ENCODE results near the gene PRR18.

PRR18 gene

GRCh38 chr6:166313255-166314070 is 5.3 kb upstream of the PRR18 start:
- DNase-seq (ENCODE audit: low read depth) = peak; percentile 22
- TF ChIP-seq, protein P1, sequence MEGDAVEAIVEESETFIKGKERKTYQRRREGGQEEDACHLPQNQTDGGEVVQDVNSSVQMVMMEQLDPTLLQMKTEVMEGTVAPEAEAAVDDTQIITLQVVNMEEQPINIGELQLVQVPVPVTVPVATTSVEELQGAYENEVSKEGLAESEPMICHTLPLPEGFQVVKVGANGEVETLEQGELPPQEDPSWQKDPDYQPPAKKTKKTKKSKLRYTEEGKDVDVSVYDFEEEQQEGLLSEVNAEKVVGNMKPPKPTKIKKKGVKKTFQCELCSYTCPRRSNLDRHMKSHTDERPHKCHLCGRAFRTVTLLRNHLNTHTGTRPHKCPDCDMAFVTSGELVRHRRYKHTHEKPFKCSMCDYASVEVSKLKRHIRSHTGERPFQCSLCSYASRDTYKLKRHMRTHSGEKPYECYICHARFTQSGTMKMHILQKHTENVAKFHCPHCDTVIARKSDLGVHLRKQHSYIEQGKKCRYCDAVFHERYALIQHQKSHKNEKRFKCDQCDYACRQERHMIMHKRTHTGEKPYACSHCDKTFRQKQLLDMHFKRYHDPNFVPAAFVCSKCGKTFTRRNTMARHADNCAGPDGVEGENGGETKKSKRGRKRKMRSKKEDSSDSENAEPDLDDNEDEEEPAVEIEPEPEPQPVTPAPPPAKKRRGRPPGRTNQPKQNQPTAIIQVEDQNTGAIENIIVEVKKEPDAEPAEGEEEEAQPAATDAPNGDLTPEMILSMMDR (conservative IDR thresholded peaks at IDR 0.05; ENCODE audit: control insufficient read depth, insufficient read depth, low read depth, low read length) = peak; percentile 49
- H3K4me3 ChIP-seq (ENCODE audit: control insufficient read depth, low read depth, low read length) = no peak overlapping the region

DNA sequence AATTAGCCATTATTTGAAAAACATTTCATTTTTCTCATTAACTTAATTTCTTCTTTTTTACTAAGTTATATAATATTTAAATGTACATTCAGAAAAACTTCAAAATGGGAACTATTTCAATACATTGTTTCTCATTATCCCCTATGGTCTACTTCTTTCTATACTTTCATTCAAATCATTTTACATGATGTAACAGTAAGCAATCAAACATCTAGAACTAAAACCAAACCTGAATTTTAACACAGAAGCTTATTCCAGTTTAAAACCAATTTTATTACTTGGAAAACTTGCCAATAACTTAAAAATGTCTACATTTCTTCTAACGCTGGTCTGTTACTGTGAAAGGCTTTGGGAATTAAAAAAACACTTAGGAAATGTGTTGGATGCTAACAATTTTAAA is 4.6 kb upstream of the PRR18 start:
- H3K4me3 ChIP-seq (ENCODE audit: control insufficient read depth, low read depth, low read length) = no peak overlapping the region
- DNase-seq (ENCODE audit: low read depth) = no peak
- TF ChIP-seq, protein P1 (conservative IDR thresholded peaks at IDR 0.05; ENCODE audit: control insufficient read depth, insufficient read depth, low read depth, low read length) = no peak

DNA sequence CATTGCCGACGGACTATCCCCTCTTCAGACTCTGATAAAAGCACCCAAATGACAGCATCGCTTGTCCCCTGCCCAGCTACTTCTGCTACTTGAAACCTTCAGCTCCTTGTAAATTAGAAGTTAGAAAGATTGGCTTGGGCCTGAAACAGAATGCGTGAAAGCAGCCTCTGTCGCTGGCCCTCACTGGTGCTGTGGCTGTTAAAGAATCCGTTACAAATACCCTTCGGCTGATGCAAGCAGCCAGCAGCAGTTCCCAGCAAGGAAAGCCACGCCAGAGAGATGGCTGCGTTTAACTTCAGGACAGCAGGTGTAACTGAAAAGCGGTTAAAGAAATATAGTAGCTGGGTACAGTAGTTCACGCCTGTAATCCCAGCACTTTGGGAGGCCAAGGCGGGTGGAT is 2.4 kb upstream of the PRR18 start:
- no peak for DNase-seq (ENCODE audit: low read depth)
- no peak overlapping the region for H3K4me3 ChIP-seq (ENCODE audit: control insufficient read depth, low read depth, low read length)
- TF ChIP-seq, protein P1 (conservative IDR thresholded peaks at IDR 0.05; ENCODE audit: control insufficient read depth, insufficient read depth, low read depth, low read length) = no peak

DNA sequence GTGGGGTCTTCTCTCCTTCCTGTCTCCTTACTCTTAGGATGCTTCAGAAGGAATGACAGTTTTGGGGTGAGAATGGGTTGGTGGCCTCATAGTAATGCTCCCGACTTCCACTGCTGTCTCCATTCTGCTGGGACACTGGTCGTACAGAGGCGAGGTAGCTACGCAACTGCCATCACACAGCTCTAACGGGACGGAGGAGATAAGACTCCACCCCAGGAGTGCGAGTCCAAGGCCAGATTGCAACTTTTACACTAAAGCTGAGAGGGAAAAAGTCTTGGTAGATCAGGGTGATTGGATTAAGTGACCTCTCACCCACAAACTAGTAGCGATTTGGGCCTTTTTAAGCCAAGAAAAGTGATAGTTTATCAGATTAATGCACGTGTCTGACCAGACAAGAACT is 1.8 kb upstream of the PRR18 start:
- DNase-seq (ENCODE audit: low read depth) = no peak
- TF ChIP-seq, protein P1 (conservative IDR thresholded peaks at IDR 0.05; ENCODE audit: control insufficient read depth, insufficient read depth, low read depth, low read length) = no peak
- no peak overlapping the region for H3K4me3 ChIP-seq (ENCODE audit: control insufficient read depth, low read depth, low read length)

DNA sequence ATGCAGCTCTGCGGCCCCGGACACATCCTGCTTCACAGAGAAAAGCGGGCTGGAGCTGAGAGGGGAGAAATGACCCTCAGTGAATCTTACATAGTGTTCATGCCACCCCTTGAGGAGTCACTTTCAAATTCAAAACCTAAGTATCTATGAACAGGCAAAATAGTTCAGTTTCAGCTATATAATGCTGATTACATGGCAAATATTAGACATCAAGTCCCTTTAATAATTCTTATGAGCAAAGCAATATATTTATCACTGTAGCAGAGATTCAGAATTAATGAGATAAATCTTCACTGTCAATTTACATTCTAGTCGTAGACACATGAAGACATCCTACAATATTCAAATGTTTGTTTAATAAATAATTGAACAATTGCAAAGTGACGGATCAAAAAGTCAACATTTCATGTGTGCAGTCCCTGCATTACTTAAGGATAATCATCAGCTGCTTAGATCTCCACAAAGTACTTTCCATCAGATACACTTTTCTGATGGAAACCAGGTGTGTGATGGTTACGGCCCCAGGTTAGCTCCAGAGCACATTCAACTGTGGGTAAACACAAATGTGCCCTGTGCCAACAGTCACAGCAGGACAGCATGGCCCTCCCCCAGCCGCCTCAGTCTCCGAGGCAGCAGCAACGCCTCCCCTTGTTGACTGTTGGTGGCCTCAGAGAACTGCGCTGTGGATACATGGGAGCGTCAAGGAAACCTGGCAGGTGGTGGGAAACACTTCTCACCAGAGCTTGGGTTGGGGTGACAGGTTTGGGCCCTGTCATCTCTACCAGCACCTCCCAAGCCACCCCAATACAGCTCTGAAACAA is 787 bp upstream of the PRR18 start:
- TF ChIP-seq, protein P1 (conservative IDR thresholded peaks at IDR 0.05; ENCODE audit: control insufficient read depth, insufficient read depth, low read depth, low read length) = no peak
- no peak overlapping the region for H3K4me3 ChIP-seq (ENCODE audit: control insufficient read depth, low read depth, low read length)
- no peak for DNase-seq (ENCODE audit: low read depth)

DNA sequence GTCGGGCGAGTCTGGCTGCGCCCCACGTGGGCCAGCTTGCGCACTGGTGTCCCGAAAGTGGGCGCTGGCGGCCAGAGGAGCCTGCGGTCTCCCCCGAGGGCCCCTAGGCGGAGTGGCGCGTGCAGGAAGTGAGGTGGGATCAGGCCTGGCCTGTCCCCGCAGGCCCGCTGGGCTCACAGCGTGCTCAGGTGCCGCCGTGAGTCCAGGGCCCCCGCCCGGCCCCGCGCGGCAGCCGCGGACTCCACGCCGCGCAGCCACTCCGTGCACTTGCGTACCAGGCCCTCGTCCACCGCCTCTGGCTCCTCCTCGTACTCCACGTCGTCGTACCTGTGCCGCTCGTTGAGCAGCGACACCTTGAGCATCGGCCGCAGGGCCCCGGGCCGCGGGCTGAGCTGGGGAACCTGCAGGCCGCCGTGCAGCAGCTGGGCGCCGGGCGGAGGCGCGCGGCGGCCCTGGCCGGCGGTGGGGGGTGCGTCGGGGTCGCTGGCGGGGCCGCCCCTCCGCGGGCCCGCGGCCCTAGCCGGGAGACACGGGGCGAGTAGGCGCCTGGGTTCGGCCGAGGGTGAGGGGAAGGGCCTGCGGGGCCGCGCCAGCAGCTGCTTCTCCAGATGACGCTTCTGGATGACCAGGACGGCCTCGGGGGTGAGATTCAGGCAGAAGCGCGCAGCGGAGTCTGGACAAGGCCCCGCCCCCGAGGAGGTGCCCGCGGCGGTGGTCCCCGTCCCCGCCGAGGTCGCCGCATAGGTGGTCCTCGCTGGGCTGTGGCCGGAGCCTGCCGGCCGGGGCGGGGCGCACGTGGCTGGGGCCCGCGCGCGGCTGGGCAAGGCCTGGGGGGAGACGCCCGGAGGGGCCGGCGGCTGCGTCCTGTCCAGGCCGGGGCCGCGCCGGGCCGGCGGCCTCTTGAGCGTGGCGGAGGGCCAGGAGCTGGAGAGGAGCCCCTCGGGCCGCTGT is 835 bp downstream of the PRR18 start:
- no peak overlapping the region for H3K4me3 ChIP-seq (ENCODE audit: control insufficient read depth, low read depth, low read length)
- peak; percentile 4 for DNase-seq (ENCODE audit: low read depth)
- TF ChIP-seq, protein P1 (conservative IDR thresholded peaks at IDR 0.05; ENCODE audit: control insufficient read depth, insufficient read depth, low read depth, low read length) = no peak

All from fibroblast of mammary gland (primary cell).